Endothelial cell of umbilical vein (primary cell): ENCODE data around the gene GRAMD2B. TPM values are rescaled to one million over a fixed set of nuclear protein-coding genes. Genes with fewer than 3 reads are reported as not detected.

Experiments used
- BruUV-seq: library from RNA; stranded (reverse); fragments of 400-500 nt; replicated peaks from 2 replicates; lab custom pipeline; 2021; lab: Mats Ljungman, UMichigan
- CTCF ChIA-PET: fragments of 300-600, 350-600 bp; sonication (Branson Sonifier 250); formaldehyde crosslinking; loops from one replicate; lab custom pipeline; 2021; ENCODE audit warnings: antibody characterized with exemption, inconsistent platforms; lab: Charles Lee
- POLR2A ChIA-PET: fragments of 300-600, 350-600 bp; sonication (Branson Sonifier 250); formaldehyde crosslinking; loops from one replicate; lab custom pipeline; 2021; ENCODE audit warnings: antibody characterized with exemption, inconsistent platforms; lab: Charles Lee
- DNase-seq: peaks from one replicate; pipeline ENCODE4 v3.0.0-alpha.2; 2011; ENCODE audit warnings: low read depth, low spot score
- FAIRE-seq: peaks from 2 replicates; lab custom pipeline; 2011; peaks lifted over from hg19 to GRCh38; lab: Jason Lieb, UNC
- H2AFZ ChIP-seq: 2 replicates; pipeline ENCODE4 v1.6.0; 2012; ENCODE audit warnings: low read depth, low read length, control low read depth, inconsistent platforms
- H3K27ac ChIP-seq: 2 replicates; pipeline ENCODE4 v1.5.1; 2011; ENCODE audit warnings: low read depth, mild to moderate bottlenecking, control low read depth, low read length, moderate library complexity; ENCODE audit not compliant: insufficient read depth
- H3K27me3 ChIP-seq, 2 experiments: 2 replicates each; pipeline versions ENCODE4 v1.6.0 to v1.6.1; 2011; ENCODE audit warnings: low read length in 2 of 2, mixed read lengths in 1 of 2; ENCODE audit not compliant: control insufficient read depth in 2 of 2, insufficient read depth in 2 of 2
- H3K36me3 ChIP-seq, 2 experiments: 2 replicates in 1 of 2; 3 replicates in 1 of 2; pipeline ENCODE4 v1.5.1; 2011; ENCODE audit warnings: low read length in 2 of 2, mild to moderate bottlenecking in 1 of 2, moderate library complexity in 1 of 2; ENCODE audit not compliant: control insufficient read depth in 2 of 2, insufficient read depth in 2 of 2; ENCODE audit errors: extremely low read depth in 1 of 2
- H3K4me1 ChIP-seq: 3 replicates; pipeline ENCODE4 v1.5.1; 2011; ENCODE audit warnings: mild to moderate bottlenecking, low read length; ENCODE audit not compliant: control insufficient read depth, insufficient read depth; ENCODE audit errors: extremely low read depth
- H3K4me2 ChIP-seq: 2 replicates; pipeline ENCODE4 v1.6.1; 2011; ENCODE audit warnings: low read length, control low read depth, mixed read lengths; ENCODE audit not compliant: insufficient read depth
- H3K4me3 ChIP-seq, 3 experiments: fragments of 200-600 bp in 1 of 3; sonication (generic), shearing (Covaris generic) in 1 of 3; replicated peaks in 1 of 3; 2 replicates each; pipeline ENCODE4 v1.5.1; 2011 to 2016; ENCODE audit warnings: control low read depth in 3 of 3, low read length in 3 of 3, mild to moderate bottlenecking in 2 of 3, inconsistent platforms in 1 of 3, low read depth in 1 of 3, moderate library complexity in 1 of 3; ENCODE audit not compliant: insufficient read depth in 1 of 3
- H3K79me2 ChIP-seq: 2 replicates; pipeline ENCODE4 v1.6.0; 2012; ENCODE audit warnings: low read length, inconsistent platforms; ENCODE audit not compliant: control insufficient read depth, insufficient read depth
- H3K9ac ChIP-seq: replicated peaks from 2 replicates; pipeline ENCODE3; 2011; ENCODE audit warnings: low read length, control low read depth; ENCODE audit not compliant: insufficient read depth; ENCODE audit errors: extremely low read depth
- H3K9me1 ChIP-seq: replicated peaks from 3 replicates; pipeline ENCODE4 v1.6.0; 2011; ENCODE audit warnings: mild to moderate bottlenecking, low read length; ENCODE audit not compliant: control insufficient read depth, insufficient read depth; ENCODE audit errors: extremely low read depth
- H3K9me3 ChIP-seq: replicated peaks from 2 replicates; pipeline ENCODE4 v1.5.1; 2012; ENCODE audit warnings: low read length, inconsistent platforms; ENCODE audit not compliant: control insufficient read depth, insufficient read depth
- H4K20me1 ChIP-seq: replicated peaks from 2 replicates; pipeline ENCODE3; 2011; ENCODE audit warnings: mild to moderate bottlenecking, low read length; ENCODE audit not compliant: control insufficient read depth, insufficient read depth; ENCODE audit errors: extremely low read depth
- EZH2 ChIP-seq: IDR thresholded peaks from 2 replicates; pipeline ENCODE4 v1.6.1; 2012; ENCODE audit warnings: borderline replicate concordance, low read depth, mild to moderate bottlenecking, moderate library complexity, low read length, inconsistent platforms; ENCODE audit not compliant: severe bottlenecking
- FOS ChIP-seq: IDR thresholded peaks from 2 replicates; pipeline ENCODE4 v1.6.1; 2011; ENCODE audit warnings: mild to moderate bottlenecking, low read length, moderate library complexity, borderline replicate concordance; ENCODE audit not compliant: insufficient read depth
- GATA2 ChIP-seq: IDR thresholded peaks from 2 replicates; pipeline ENCODE4 v1.7.0; 2011; ENCODE audit warnings: low read depth, mild to moderate bottlenecking, moderate library complexity, mixed read lengths, low read length; ENCODE audit not compliant: insufficient read length, insufficient read depth
- JUN ChIP-seq: IDR thresholded peaks from 2 replicates; pipeline ENCODE4 v1.6.1; 2011; ENCODE audit warnings: borderline replicate concordance, low read depth; ENCODE audit not compliant: insufficient read length, insufficient read depth
- MYC ChIP-seq: IDR thresholded peaks from one replicate; pipeline ENCODE4 v1.6.1; 2011; ENCODE audit warnings: mild to moderate bottlenecking, low read depth, low read length
- POLR2A ChIP-seq: IDR thresholded peaks from 2 replicates; pipeline ENCODE4 v1.6.1; 2012; ENCODE audit warnings: low read depth, mild to moderate bottlenecking, control low read depth, low read length
- POLR2AphosphoS5 ChIP-seq: IDR thresholded peaks from 2 replicates; pipeline ENCODE4 v1.6.1; 2012; ENCODE audit warnings: low read depth, mild to moderate bottlenecking, control low read depth, low read length, moderate library complexity; ENCODE audit not compliant: insufficient read depth
- dilution Hi-C: fragments of 300-500 bp; cut with MboI; formaldehyde crosslinking; loops from one replicate; pipeline ENCODE4 v1.15.0; 2019; ENCODE audit warnings: low sequenced_read_pairs; ENCODE audit not compliant: extremely low pct_ligation_motif_present
- intact Hi-C: fragments of 100-400 bp; cut with micrococcal nuclease; formaldehyde crosslinking; loops from one replicate; pipeline ENCODE4 v1.10.0; 2022
- polyA plus RNA-seq, 4 experiments: library from polyadenylated mRNA; depleted of rRNA in 3 of 4; stranded (reverse) in 3 of 4; unstranded in 1 of 4; fragments of >200 nt; gene quantifications; 2 replicates each; pipeline versions ENCODE4 v1.2.1 to v1.2.3, GENCODE V29; 2011 to 2012; ENCODE audit warnings: missing spikeins in 1 of 4
- total RNA-seq: library from RNA; stranded (reverse); gene quantifications from 2 replicates; pipeline ENCODE4 v1.2.3, GENCODE V29; 2021
- TF ChIP-seq, protein P1 (sequence below): IDR thresholded peaks from 2 replicates; pipeline ENCODE4 v1.6.1; 2011; ENCODE audit not compliant: insufficient read depth, insufficient read length
- TF ChIP-seq, protein P2 (sequence below), 2 donors: IDR thresholded peaks; 1 replicate in 1 of 2; 2 replicates in 1 of 2; pipeline ENCODE4 v1.5.1; 2011; ENCODE audit warnings: low read length in 2 of 2, mild to moderate bottlenecking in 2 of 2, moderate library complexity in 2 of 2, control low read depth in 1 of 2, inconsistent platforms in 1 of 2, low read depth in 1 of 2; ENCODE audit not compliant: insufficient read depth in 1 of 2; ENCODE audit errors: extremely low read depth in 1 of 2

Gene GRAMD2B
- total and polyA plus RNA-seq, 2 donors (not counting 3 experiments of a cell fraction or from before 2014, with no cell fraction given): 2.0 to 5.5 TPM

DNA sequence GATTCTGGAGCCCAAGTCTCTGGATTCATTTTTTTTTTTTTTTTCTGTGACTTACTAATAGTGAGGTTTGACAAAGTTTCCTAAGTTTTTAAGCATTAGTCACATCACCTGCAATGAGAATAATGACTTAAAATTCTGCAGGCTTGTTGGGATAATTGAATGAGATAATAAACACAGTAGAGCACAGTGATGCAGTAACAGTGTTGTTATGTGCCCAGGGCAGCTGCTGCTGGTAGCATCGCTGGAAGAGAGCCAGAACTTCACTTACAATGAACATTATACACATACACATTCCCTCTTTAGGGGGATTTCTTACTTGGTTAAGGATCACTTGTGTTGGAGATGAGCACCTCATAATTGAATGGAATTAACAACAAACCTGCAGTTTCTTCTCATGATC is 92.9 kb downstream of the GRAMD2B start:
- Histone ChIP-seq H3K79me2 (no peaks in the 10 kb centered on the region), H3K36me3 (no peaks in the 10 kb centered on the region), H2AFZ (no peak overlapping the region), H4K20me1 (no peaks in the 10 kb centered on the region), H3K27me3 (no peaks in the 10 kb centered on the region), H3K9me1 (no peaks in the 10 kb centered on the region), H3K4me2 (no peak overlapping the region), H3K9me3 (no peaks in the 10 kb centered on the region), H3K4me3 (no peak overlapping the region), H3K27ac (no peak overlapping the region), H3K9ac (no peak overlapping the region), H3K4me1 (no peaks in the 10 kb centered on the region)
- dilution Hi-C loops: no loop called here
- no peak for DNase-seq
- ChIA-PET POLR2A (no interaction called here), CTCF (interaction anchor here (0.6 to 2.4 kb wide), 5 partner anchors 12 to 150 kb away, joined by 3 to 9 read pairs (median 4); no protein-coding TSS in a partner anchor)
- no peak for FAIRE-seq
- TF ChIP-seq POLR2AphosphoS5: no peak
- no peak for TF ChIP-seq EZH2
- no peak for TF ChIP-seq GATA2
- no peak for TF ChIP-seq POLR2A
- TF ChIP-seq FOS: no peak
- TF ChIP-seq MYC: no peak
- no peak for TF ChIP-seq JUN
- TF ChIP-seq, protein P1, sequence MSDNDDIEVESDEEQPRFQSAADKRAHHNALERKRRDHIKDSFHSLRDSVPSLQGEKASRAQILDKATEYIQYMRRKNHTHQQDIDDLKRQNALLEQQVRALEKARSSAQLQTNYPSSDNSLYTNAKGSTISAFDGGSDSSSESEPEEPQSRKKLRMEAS: no peak
- TF ChIP-seq, protein P2, sequence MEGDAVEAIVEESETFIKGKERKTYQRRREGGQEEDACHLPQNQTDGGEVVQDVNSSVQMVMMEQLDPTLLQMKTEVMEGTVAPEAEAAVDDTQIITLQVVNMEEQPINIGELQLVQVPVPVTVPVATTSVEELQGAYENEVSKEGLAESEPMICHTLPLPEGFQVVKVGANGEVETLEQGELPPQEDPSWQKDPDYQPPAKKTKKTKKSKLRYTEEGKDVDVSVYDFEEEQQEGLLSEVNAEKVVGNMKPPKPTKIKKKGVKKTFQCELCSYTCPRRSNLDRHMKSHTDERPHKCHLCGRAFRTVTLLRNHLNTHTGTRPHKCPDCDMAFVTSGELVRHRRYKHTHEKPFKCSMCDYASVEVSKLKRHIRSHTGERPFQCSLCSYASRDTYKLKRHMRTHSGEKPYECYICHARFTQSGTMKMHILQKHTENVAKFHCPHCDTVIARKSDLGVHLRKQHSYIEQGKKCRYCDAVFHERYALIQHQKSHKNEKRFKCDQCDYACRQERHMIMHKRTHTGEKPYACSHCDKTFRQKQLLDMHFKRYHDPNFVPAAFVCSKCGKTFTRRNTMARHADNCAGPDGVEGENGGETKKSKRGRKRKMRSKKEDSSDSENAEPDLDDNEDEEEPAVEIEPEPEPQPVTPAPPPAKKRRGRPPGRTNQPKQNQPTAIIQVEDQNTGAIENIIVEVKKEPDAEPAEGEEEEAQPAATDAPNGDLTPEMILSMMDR (IDR thresholded peaks at IDR 0.05; ENCODE audit: extremely low read depth in 1 of 2, insufficient read depth in 1 of 2, low read depth in 1 of 2, low read length in 2 of 2): no peak
- intact Hi-C loops: no loop called here
- BruUV-seq: no TSS peak
